Stimulated activated CD8-positive, alpha-beta memory T cell treated with anti-CD3 and anti-CD28 coated beads, Interleukin-7, amount 100 ng/mL, for 48 hours (primary cell): ENCODE results near the gene CLK3.

ENCODE experiments used
- DNase-seq, 2 donors: peaks; one replicate each; pipeline ENCODE4 v3.0.0-alpha.2; 2020; ENCODE audit warnings: low read depth in 1 of 2; ENCODE audit errors: extremely low read depth in 1 of 2

The CLK3 gene

DNA sequence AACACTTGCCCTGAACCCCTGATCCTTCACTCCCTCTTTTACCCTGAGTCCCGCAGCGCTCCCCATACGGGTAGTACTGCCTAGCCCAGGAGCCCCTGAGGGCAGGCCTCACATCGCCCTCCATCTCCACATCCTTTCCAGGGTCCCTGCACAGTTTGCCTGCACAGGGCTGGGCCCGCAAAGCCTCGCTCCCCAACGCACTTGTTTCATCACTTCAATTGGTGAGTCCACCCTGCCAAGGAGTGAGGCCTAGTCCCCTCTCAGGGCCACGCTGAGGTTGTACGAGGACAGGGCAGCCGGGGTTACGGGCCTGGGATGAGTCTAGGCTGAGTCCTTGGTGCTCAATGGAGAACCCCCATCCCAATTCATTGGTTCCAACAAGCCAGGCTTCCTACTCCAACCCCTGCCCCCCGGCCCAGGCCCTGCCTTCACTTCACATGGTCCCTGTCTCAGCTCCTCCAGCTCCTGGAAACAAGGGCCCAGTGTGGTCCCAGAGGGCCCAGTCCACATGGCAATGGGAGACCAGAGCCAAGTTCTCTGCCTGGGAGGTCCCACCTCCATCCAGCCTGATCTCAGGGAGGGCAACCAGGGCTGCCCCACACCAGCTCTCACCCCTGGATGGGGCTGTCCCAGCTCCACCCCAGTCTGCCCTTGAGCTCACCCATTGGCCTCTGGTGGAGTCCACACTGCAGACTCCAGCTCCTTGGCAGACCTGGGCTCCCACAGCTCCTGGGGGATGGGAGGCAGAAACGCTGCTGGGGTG is 12.4 kb upstream of the CLK3 start:
- no peak for DNase-seq

DNA sequence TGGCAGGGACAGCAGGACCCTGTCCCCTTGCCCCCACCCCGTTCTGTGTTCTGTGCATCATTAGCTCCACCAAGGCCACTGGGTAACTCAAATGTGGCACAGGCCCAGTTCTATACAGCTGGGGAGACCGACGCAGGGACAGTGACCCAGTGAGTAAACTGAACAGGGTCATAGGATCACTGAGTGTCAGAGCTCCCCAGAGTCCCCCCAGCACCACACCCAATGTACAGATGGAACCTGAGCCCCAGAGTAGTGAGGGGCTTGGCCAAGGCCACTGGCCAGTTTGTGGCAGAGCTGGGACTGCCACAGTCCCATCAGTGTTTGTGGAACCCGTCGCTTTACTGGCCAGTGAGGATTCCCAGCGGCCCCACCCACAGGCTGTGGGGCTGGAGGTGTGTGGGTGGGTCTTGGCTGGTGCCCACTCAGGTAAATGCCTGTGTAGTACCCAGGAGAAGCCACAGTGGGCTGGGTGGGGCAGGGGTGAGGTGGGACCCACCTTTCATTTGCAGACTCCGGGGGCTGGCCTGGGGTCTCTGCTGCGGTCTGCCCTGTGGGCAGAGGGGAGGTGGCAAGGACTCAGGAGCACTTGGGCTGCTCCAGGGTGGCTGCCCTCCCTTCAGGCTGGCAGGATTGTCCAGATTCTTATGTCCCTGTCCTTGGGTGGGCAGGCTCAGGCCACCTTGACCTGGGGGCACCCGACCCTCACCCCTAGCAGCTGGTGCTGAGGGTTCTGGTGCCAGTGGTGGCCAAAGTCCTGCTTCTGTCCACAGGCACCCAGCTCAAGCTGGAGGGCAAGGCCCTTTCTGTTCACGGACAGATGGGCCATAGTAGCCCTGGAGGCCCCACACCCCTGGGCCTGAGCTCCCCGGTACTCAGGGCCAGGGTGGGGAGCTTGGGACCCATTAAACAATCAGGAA is 11.6 kb upstream of the CLK3 start:
- DNase-seq, result no peak

DNA sequence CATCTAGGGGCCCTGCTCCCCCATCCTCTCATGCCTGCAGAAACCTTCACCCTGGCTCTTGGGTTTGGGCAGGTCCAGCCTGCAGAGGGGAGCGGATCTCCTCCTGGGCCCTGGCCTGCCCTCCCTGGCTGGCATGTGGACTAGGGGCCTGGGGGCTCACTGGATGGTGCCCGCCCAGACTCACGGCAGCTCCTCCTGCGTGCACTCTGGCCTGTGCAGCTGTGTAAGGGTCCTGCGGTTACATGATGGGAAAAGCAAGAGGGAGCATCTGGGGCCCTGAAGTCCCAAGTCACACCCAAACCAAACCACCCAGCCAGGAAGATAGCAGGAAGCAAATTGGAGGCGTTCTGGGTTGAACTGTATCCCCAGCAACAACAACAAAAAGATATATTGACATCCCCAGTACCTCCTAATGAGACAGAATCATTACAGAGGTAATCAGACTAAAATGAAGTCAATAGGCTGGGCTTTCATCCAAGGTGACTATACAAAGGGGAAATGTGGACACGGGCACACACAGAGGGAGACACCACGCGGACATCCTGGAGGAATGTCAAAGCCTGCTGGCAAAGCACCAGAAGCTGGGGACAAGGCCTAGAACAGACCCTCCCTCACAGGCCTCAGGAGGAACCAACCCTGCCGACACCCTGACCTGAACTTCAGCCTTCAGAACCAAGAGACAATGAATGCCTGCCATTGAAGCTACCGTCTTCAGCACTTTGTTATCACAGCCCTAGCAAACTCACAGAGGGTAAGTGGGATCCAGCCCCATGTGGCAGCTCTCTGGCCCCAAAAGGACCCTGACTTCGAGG is 10.4 kb upstream of the CLK3 start:
- DNase-seq, result no peak

- DNase-seq, result no peak
These were observed 9.9 kb upstream of the CLK3 start for GRCh38 chr15:74605795-74606150.

DNA sequence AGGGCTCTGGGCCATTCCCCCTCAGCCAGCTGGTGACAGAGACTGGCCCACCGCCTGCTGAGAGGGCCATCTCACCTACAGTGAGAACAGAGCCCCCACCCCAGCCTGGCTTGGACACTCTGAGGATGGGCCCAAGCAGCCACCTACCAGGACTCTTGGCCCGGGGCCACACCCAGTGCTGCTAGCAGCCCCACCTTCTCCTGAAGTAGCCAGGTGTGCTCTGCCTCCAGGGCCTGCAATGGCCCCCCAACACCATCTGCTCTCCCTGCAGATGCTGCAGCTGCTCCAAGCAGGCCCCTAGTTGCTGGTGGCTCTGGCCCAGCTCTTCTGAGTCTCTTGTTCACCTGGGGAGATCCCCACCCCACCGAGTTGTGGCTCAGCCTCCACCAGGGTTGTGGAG is 6.8 kb upstream of the CLK3 start:
- no peak for DNase-seq

- no peak for DNase-seq
These were observed 5.7 kb upstream of the CLK3 start for GRCh38 chr15:74609938-74610301.

- DNase-seq, result no peak
These were observed 5.2 kb upstream of the CLK3 start for GRCh38 chr15:74610302-74610951.

- DNase-seq, result no peak
These were observed 4.3 kb upstream of the CLK3 start for GRCh38 chr15:74611341-74611740.

- no peak for DNase-seq
These were observed 3.8 kb upstream of the CLK3 start for GRCh38 chr15:74611834-74612233.

DNA sequence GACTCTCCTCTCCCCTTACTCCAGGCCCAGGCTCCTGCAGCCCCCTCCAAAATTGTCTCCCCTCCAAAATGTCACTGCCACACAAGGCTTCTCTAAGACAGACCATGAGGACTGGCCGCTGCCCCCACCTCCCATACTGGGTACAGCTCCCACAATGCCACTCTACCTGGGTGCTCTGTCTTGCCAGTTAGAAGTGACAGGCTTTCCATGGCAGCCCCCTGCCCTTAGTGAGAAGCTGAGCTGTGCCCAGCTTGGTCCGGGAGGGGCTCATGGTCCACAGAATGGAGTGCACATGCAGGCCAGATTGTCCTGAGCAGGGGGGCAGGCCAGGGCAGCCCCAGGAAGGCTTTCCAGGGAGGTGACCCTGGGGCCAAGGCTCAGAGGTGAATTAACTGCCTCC is 3.0 kb upstream of the CLK3 start:
- DNase-seq, result no peak

DNA sequence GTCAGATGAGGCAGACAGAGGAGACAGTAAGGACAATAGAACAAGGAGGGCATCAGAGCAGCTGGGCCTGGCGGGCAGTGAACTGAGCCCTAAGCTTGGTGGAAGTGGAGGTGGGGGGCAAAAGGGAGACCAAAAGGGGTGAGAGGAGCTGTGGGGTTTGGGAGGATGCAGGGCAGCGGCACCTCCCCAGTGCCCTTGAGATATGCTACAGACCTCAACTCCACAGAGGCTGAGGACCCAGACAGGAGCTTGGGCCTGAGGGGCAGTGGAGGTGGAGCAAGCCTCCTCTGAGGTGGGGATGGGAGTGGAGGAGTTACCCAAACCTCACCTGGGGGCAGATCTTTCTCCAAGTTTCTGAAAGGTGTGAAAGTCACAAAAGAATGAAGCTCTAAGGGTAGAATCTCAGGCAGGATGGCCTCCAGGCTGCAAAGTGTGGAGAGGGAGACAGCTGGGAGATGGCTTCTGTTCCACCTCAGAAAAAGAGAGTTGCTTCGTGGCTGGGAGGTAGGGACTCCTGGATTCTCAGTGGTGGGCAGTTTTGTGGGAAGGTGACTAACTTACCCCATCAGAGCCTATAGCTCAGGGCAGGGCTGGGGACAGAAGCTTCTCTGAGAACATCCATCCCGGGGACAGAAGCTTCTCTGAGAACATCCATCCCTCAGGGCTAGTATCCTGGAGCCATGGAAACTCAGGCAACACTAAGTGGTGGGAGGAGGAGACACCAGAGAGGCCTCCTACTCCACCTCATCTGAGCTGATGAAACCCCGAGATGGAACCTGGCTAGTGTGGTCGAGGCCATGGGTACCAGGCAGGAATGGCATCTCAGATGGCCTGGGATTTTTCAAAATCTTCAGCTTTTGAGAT is 2.3 kb upstream of the CLK3 start:
- DNase-seq, result no peak

DNA sequence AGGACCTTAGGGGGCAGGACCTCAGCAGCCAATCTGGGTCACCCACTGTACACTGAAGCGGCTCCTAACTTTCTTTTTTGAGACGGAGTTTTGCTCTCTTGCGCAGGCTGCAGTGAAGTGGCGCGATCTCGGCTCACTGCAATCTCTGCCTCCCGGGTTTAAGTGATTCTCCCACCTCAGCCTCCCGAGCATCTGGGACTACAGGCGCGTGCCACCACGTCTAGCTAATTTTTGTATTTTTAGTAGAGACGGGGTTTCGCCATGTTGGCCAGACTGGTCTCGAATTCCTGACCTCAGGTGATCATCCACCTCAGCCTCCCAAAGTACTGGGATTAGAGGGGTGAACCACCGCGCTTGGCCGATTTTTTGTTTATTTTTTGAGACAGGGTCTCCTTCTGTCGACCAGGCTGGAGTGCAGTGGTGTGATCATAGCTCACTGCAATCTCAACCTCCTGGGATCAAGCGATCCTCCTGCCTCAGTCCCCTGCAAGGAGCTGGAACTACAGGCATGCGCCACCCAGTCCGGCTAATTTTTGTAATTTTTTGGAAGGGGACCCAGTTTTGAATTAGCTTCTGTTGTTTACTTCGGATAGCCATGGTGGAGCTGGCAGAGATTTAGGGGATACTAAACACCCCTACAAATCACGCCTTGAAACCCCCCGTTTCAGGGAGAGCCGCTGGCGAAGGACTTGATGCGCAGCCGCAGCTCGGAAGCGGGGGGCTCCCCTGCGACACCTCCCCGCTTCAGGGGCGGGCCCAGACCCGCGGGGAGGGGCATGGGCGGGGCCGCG is 1.5 kb upstream of the CLK3 start:
- DNase-seq, result no peak

- peak; percentile 73 to 82 for DNase-seq
These were observed 710 bp upstream of the CLK3 start for GRCh38 chr15:74614744-74615507.

GRCh38 chr15:74616366-74616939 is 817 bp downstream of the CLK3 start:
- DNase-seq, result peak in 1 of 2 donors; percentile 56

DNA sequence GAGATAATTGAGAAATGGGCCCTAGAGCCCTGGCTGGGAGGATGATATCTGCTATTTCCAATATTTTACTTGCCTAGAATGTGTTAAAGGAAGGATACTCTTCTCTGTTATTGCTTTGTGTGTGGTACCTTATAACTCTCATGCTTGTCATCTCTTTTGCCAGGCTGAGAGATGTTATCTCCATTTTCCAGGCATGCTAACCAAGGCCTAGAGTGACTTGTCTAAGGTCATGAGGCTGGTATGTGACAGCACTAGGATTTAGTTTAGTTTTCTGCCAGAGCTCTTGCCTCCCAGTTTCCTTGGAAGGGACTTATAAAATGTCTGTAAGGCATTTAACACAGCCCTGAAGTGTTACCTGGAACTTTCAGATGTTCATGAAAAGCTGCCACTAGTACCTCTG is 1.4 kb downstream of the CLK3 start:
- no peak for DNase-seq

GRCh38 chr15:74618841-74619596 is 3.4 kb downstream of the CLK3 start:
- no peak for DNase-seq

DNA sequence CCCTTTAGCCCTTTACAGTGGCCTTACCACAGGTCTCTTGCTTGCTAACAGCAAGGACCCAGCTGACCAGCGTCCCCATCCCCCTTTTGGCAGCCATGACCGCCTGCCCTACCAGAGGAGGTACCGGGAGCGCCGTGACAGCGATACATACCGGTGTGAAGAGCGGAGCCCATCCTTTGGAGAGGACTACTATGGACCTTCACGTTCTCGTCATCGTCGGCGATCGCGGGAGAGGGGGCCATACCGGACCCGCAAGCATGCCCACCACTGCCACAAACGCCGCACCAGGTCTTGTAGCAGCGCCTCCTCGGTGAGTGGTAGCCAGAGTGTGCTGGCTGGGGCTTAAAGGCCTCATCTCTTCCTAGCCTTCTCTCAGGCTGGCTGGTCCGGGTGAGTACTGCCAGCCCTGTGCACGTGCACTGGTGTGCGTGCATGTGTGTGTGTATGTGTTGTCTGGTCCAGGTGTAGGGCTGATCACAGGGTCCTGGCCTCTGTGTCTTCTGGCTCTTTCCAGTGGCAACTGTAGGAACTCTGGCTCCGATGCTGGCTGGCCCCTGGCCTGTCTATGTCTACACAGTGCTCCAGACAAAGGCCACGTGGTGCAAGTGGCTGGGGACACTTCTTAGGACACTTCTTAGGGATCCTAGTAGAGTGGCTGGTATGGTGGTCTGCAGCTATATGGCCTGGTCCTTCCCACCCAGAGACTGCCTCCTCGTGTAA is 4.4 kb downstream of the CLK3 start:
- no peak for DNase-seq
